Body of pancreas (tissue), 4 donors: ENCODE results near the gene OR4D6. TPM values are rescaled to one million over a fixed set of nuclear protein-coding genes. Genes with fewer than 3 reads are reported as not detected.

Source experiments
- ATAC-seq: fragments of 150-250 bp; one replicate; pipeline ENCODE4 v1.9.1; 2016
- DNase-seq, 4 donors: peaks; one replicate each; pipeline ENCODE4 v3.0.0-alpha.2; 2019
- H3K27ac ChIP-seq, 4 donors: fragments of 200-600 bp; sonication (generic); 1 replicate in 3 of 4; 2 replicates in 1 of 4; pipeline versions ENCODE4 v1.5.1 to v1.6.1; 2016 to 2019; ENCODE audit warnings: mild to moderate bottlenecking in 1 of 4, mixed read lengths in 1 of 4, moderate library complexity in 1 of 4
- H3K27me3 ChIP-seq, 2 donors: fragments of 200-600 bp; sonication (generic); one replicate each; pipeline ENCODE4 v1.6.0; 2016; ENCODE audit warnings: mild to moderate bottlenecking in 1 of 2
- H3K36me3 ChIP-seq, 2 donors: fragments of 200-600 bp; sonication (generic); replicated peaks in 1 of 2; 2 replicates each; pipeline ENCODE4 v1.5.1; 2016; ENCODE audit warnings: low read depth in 2 of 2; ENCODE audit not compliant: insufficient read depth in 1 of 2
- H3K4me1 ChIP-seq: fragments of 200-600 bp; sonication (generic); one replicate; pipeline ENCODE4 v1.6.0; 2016
- H3K4me3 ChIP-seq, 2 donors: fragments of 200-600 bp; sonication (generic); 1 replicate in 1 of 2; 2 replicates in 1 of 2; pipeline ENCODE4 v1.5.1; 2016 to 2019
- H3K9me3 ChIP-seq, 3 donors: fragments of 200-600 bp; sonication (generic); 1 replicate in 2 of 3; 2 replicates in 1 of 3; pipeline ENCODE4 v1.5.1; 2016
- CTCF ChIP-seq, 7 experiments: fragments of 450-650 bp in 4 of 7; fragments of 200-600 bp in 3 of 7; sonication (generic) in 3 of 7; IDR thresholded peaks; one replicate each; pipeline ENCODE4 v1.5.1; 2016 to 2019; ENCODE audit warnings: antibody characterized with exemption in 7 of 7
- POLR2A ChIP-seq, 3 donors: fragments of 450-650 bp; IDR thresholded peaks; one replicate each; pipeline ENCODE4 v1.6.1; 2016; ENCODE audit warnings: antibody characterized with exemption in 3 of 3, mild to moderate bottlenecking in 2 of 3
- WGBS, 2 donors: methylation state at CpG; one replicate each; pipeline ENCODE4 v1.1.5; 2017; 5-methylcytosine and 5-hydroxymethylcytosine counted together
- intact Hi-C: fragments of 100-400 bp; cut with DNase I; formaldehyde crosslinking; loops from one replicate; pipeline ENCODE4 v1.15.1; 2023
- total RNA-seq, 2 donors: library from RNA; depleted of rRNA; stranded (reverse); fragments of >200 nt; gene quantifications; one replicate each; pipeline ENCODE4 v1.1.0, GENCODE V29; 2016

Gene OR4D6
- total RNA-seq, result not detected

- H3K9me3 ChIP-seq, result no peaks in the 10 kb centered on the region
- H3K4me3 ChIP-seq, result no peak within 1 kb of the TSS
- no peaks in the 10 kb centered on the region for H3K4me1 ChIP-seq
- ATAC-seq (no peak), DNase-seq (no peak)
- TF ChIP-seq CTCF (IDR thresholded peaks at IDR 0.05) (no peak), POLR2A (IDR thresholded peaks at IDR 0.05) (no peak)
- 58 to 73% methylated on average over 2 of the region's 2 CpGs for WGBS, 2 donors
- H3K27ac ChIP-seq, result no peak within 1 kb of the TSS
- no peaks in the 10 kb centered on the region for H3K27me3 ChIP-seq
- intact Hi-C loops, result no loop called here
- no peaks in the 10 kb centered on the region for H3K36me3 ChIP-seq
Observed at GRCh38 chr11:59456661-59457060, at the start of gene OR4D6. OR4D6 (plus strand) TSS chr11:59456961; CDS start chr11:59456961, 0 bp downstream.

GRCh38 chr11:59413646-59414045, 43.1 kb upstream of the OR4D6 start:
- H3K27me3 ChIP-seq, result no peaks in the 10 kb centered on the region
- no peak for ATAC-seq
- intact Hi-C loops, result no loop called here
- H3K36me3 ChIP-seq, result no peaks in the 10 kb centered on the region
- H3K27ac ChIP-seq, result no peak overlapping the region
- no peaks in the 10 kb centered on the region for H3K9me3 ChIP-seq
- no peak overlapping the region for H3K4me3 ChIP-seq
- no peak for DNase-seq
- TF ChIP-seq CTCF (IDR thresholded peaks at IDR 0.05), result no peak
- 43 to 74% methylated on average over 2 of the region's 2 CpGs for WGBS, 2 donors
- no peaks in the 10 kb centered on the region for H3K4me1 ChIP-seq

- DNase-seq, result no peak
- TF ChIP-seq POLR2A (IDR thresholded peaks at IDR 0.05) (no peak), CTCF (IDR thresholded peaks at IDR 0.05) (no peak)
Observed at GRCh38 chr11:59415111-59415510, 41.6 kb upstream of the OR4D6 start.

DNA sequence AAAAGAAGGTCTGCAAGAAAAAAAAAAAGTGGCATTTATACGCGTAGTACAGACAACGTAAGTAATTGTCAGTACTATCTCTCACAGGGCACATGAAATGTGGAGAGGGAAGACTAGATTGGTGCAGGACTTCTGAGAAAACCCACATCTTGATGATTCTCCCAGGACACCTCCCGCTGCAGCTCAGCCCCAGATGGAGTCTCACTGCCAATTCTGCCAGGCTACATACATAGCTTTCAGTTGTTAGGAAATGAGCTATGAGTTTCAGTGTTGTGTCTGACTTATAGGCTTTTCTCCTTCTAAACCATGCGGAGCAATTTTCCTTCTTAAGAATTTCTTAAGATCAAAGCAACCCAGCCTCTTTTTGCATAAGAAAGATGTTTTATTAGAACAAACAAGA, 40.1 kb upstream of the OR4D6 start:
- no peaks in the 10 kb centered on the region for H3K9me3 ChIP-seq
- no peaks in the 10 kb centered on the region for H3K4me1 ChIP-seq
- DNase-seq, result no peak
- TF ChIP-seq CTCF (IDR thresholded peaks at IDR 0.05) (no peak), POLR2A (IDR thresholded peaks at IDR 0.05) (no peak)
- H3K27me3 ChIP-seq, result no peaks in the 10 kb centered on the region
- H3K36me3 ChIP-seq, result no peaks in the 10 kb centered on the region
- 83 to 85% methylated on average over 5 of the region's 5 CpGs for WGBS, 2 donors
- intact Hi-C loops, result no loop called here
- no peak for ATAC-seq
- H3K27ac ChIP-seq, result no peak overlapping the region
- H3K4me3 ChIP-seq, result no peak overlapping the region

More at GRCh38 chr11:59415111-59415510, 41.6 kb upstream of the OR4D6 start:
- Histone ChIP-seq H3K27ac (no peak overlapping the region), H3K27me3 (no peaks in the 10 kb centered on the region), H3K4me1 (no peaks in the 10 kb centered on the region), H3K9me3 (no peaks in the 10 kb centered on the region), H3K36me3 (no peaks in the 10 kb centered on the region), H3K4me3 (no peak overlapping the region)
- intact Hi-C loops, result no loop called here
- WGBS, 2 donors, result 57 to 85% methylated on average over 1 of the region's 1 CpG
- ATAC-seq, result no peak

DNA sequence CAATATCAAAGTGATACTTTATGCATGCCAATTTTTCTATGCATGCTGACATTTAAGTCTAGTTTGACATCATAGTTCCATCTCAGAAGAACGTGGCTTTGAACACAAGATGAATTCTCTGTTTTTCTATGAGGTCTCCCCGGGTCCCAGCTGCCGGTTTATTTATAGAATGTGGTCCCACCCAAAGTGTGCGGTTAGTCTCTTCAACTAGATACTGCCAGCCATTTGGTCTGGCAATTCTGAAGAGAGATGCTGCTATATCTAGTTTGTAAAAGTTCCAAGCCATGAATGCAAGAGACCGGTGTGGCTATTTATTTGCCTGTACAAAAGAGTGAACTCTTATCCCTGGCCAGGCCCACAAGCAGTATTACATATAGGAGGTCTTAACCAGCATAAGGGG, 39.7 kb upstream of the OR4D6 start:
- H3K4me3 ChIP-seq, result no peak overlapping the region
- no peaks in the 10 kb centered on the region for H3K36me3 ChIP-seq
- H3K9me3 ChIP-seq, result no peaks in the 10 kb centered on the region
- intact Hi-C loops, result no loop called here
- 68 to 72% methylated on average over 5 of the region's 5 CpGs for WGBS, 2 donors
- no peaks in the 10 kb centered on the region for H3K4me1 ChIP-seq
- no peaks in the 10 kb centered on the region for H3K27me3 ChIP-seq
- no peak for ATAC-seq
- H3K27ac ChIP-seq, result no peak overlapping the region
- no peak for DNase-seq
- TF ChIP-seq CTCF (IDR thresholded peaks at IDR 0.05), result no peak
- no peak for TF ChIP-seq POLR2A (IDR thresholded peaks at IDR 0.05)
